ENCODE measurements around the gene ZC3H13. TPM values are rescaled to one million over a fixed set of nuclear protein-coding genes. Genes with fewer than 3 reads are reported as not detected.

The ZC3H13 gene
- total and polyA plus RNA-seq, 2 donors (not counting 1 experiment from before 2014, with no cell fraction given), result 4.8 to 65.7 TPM

DNA sequence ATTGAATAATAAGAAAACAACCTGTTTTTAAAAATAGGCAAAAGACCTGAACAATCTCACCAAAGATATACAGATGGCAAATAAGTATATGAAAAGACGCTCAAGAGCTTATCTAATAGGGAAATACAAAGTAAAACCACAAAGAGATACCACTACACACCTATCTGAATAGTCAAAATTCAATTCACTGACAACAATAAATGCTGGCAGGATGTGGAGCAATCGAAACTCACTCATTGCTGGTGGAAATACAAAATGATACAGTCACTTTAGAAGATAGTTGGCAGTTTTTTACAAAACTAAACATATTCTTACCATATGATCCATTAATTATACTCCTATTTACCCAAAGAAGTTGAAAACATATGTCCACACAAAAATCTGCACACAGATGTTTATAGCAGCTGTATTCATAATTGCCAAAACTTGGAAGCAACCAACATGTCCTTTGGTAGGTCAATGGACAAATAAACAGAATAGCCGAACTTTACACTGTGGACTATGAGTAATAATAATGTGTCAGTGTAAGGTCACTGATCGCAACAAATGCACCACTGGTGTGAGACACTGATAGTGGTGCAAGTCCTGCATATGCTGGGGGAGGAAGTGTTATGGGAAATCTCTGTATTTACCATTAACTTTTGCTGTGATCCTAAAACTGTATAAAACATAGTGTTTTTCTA is 20.8 kb downstream of the ZC3H13 start:
- Histone ChIP-seq H3K79me2 (ENCODE audit: control insufficient read depth, insufficient read depth, low read length) (peaks cover 41% of the 10 kb centered on the region), H2AFZ (ENCODE audit: insufficient read depth, low read depth, low read length, poor library complexity, severe bottlenecking) (no peak overlapping the region), H3K27me3 (replicated peaks in 1 of 4; ENCODE audit: control extremely low read depth in 1 of 4, control insufficient read depth in 3 of 4, insufficient read depth in 4 of 4, low read length in 3 of 4) (no peaks in the 10 kb centered on the region), H3K4me3 (ENCODE audit: control extremely low read depth in 1 of 5, extremely low read depth in 1 of 5, insufficient read depth in 1 of 5, low read depth in 2 of 5, low read length in 4 of 5) (no peak overlapping the region), H3K4me1 (ENCODE audit: control insufficient read depth in 2 of 2, insufficient read depth in 2 of 2, low read length in 2 of 2) (no peaks in the 10 kb centered on the region), H4K20me1 (ENCODE audit: control insufficient read depth, insufficient read depth, low read length, poor library complexity, severe bottlenecking) (peaks cover 4% of the 10 kb centered on the region), H3K36me3 (replicated peaks in 1 of 2; ENCODE audit: control extremely low read depth in 1 of 2, control insufficient read depth in 1 of 2, extremely low read depth in 1 of 2, insufficient read depth in 2 of 2, low read length in 1 of 2) (peaks cover 18 to 35% of the 10 kb centered on the region in 2 experiments), H3K9ac (ENCODE audit: low read length) (no peak overlapping the region), H3K27ac (ENCODE audit: low read length in 2 of 2) (no peak overlapping the region), H3K9me3 (ENCODE audit: control extremely low read depth in 1 of 3, control insufficient read depth in 2 of 3, insufficient read depth in 1 of 3, low read length in 2 of 3) (peaks cover 2 to 5% (median 4%) of the 10 kb centered on the region in 3 donors), H3K4me2 (replicated peaks; ENCODE audit: low read depth, low read length, poor library complexity, severe bottlenecking) (no peak overlapping the region)
- Mint-ChIP-seq H3K4me3 (no peak overlapping the region), H3K27me3 (no peaks in the 10 kb centered on the region), H3K27ac (no peak overlapping the region), H3K9me3 (ENCODE audit: insufficient read depth) (peaks cover 2% of the 10 kb centered on the region), H3K4me1 (peaks cover 7% of the 10 kb centered on the region)
- 100% methylated on average over 1 of the region's 4 CpGs for WGBS (ENCODE audit: insufficient coverage)
- DNase-seq, result no peak
- ChIA-PET CTCF (no interaction called here), POLR2A (no interaction called here)
- TF ChIP-seq EZH2 (IDR thresholded peaks at IDR 0.05; ENCODE audit: borderline replicate concordance, insufficient read depth, low read depth, low read length, poor library complexity, severe bottlenecking) (no peak), CTCF (IDR thresholded peaks at IDR 0.05) (no peak)
- intact Hi-C loops (cut with micrococcal nuclease), result no loop called here
- ATAC-seq (ENCODE audit: low read depth), result no peak

DNA sequence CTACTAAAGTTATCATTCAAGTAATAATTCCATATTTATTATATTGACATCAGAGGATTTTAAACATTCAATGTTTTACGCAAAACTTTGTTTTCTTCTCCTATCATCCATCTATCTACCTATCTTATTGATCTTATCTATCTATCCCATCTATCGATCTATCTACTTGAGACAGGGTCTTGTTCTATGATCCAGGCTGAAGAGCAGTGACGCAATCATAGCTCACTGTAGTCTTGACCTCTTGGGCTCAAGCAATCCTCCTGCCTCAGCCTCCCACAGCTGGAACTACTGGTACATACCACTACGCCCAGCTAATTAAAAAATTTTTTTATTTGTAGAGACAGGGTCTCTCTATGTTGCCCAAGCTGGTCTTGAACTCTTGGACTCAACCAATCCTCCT is 27.4 kb downstream of the ZC3H13 start:
- no peak for TF ChIP-seq CTCF (IDR thresholded peaks at IDR 0.05)
- no peak for TF ChIP-seq EZH2 (IDR thresholded peaks at IDR 0.05; ENCODE audit: borderline replicate concordance, insufficient read depth, low read depth, low read length, poor library complexity, severe bottlenecking)

More for the DNA sequence above, 27.4 kb downstream of the ZC3H13 start:
- ChIA-PET POLR2A (no interaction called here), CTCF (interaction anchor here (0.7 kb wide), 1 partner anchor 296 kb away, joined by 3 read pairs; no protein-coding TSS in a partner anchor)
- Histone ChIP-seq H3K4me1 (ENCODE audit: control insufficient read depth in 2 of 2, insufficient read depth in 2 of 2, low read length in 2 of 2) (no peaks in the 10 kb centered on the region), H3K79me2 (ENCODE audit: control insufficient read depth, insufficient read depth, low read length) (peaks cover 18% of the 10 kb centered on the region), H3K36me3 (replicated peaks in 1 of 2; ENCODE audit: control extremely low read depth in 1 of 2, control insufficient read depth in 1 of 2, extremely low read depth in 1 of 2, insufficient read depth in 2 of 2, low read length in 1 of 2) (peaks cover 6 to 19% of the 10 kb centered on the region in 2 experiments), H3K9ac (ENCODE audit: low read length) (no peak overlapping the region), H3K27me3 (replicated peaks in 1 of 4; ENCODE audit: control extremely low read depth in 1 of 4, control insufficient read depth in 3 of 4, insufficient read depth in 4 of 4, low read length in 3 of 4) (no peaks in the 10 kb centered on the region), H3K4me2 (replicated peaks; ENCODE audit: low read depth, low read length, poor library complexity, severe bottlenecking) (no peak overlapping the region), H3K9me3 (ENCODE audit: control extremely low read depth in 1 of 3, control insufficient read depth in 2 of 3, insufficient read depth in 1 of 3, low read length in 2 of 3) (peaks cover 0 to 4% (median 2%) of the 10 kb centered on the region in 3 donors), H3K27ac (ENCODE audit: low read length in 2 of 2) (no peak overlapping the region), H2AFZ (ENCODE audit: insufficient read depth, low read depth, low read length, poor library complexity, severe bottlenecking) (no peak overlapping the region), H4K20me1 (ENCODE audit: control insufficient read depth, insufficient read depth, low read length, poor library complexity, severe bottlenecking) (peaks cover 17% of the 10 kb centered on the region), H3K4me3 (ENCODE audit: control extremely low read depth in 1 of 5, extremely low read depth in 1 of 5, insufficient read depth in 1 of 5, low read depth in 2 of 5, low read length in 4 of 5) (no peak overlapping the region)
- DNase-seq (no peak), ATAC-seq (ENCODE audit: low read depth) (no peak)
- H3K27ac Mint-ChIP-seq, result no peak overlapping the region
- H3K9me3 Mint-ChIP-seq (ENCODE audit: insufficient read depth), result no peaks in the 10 kb centered on the region
- no peak overlapping the region for H3K4me3 Mint-ChIP-seq
- no peaks in the 10 kb centered on the region for H3K27me3 Mint-ChIP-seq
- 96% methylated on average over 2 of the region's 4 CpGs for WGBS (ENCODE audit: insufficient coverage)
- intact Hi-C loops (cut with micrococcal nuclease), result no loop called here
- peaks cover 7% of the 10 kb centered on the region for H3K4me1 Mint-ChIP-seq

Measured in B cell (primary cell).